SK-N-SH (cell line): ENCODE results near the gene LRGUK. TPM values are rescaled to one million over a fixed set of nuclear protein-coding genes. Genes with fewer than 3 reads are reported as not detected.

ENCODE experiments used
- CTCF ChIA-PET: fragments of 300-600, 350-600 bp; formaldehyde crosslinking; extraction: SDS; loops from one replicate; lab custom pipeline; 2021; lab: Yijun Ruan, JAX
- POLR2A ChIA-PET: fragments of 350-600 bp; sonication (Branson Sonifier 250); formaldehyde crosslinking; extraction: SDS; loops from one replicate; lab custom pipeline; 2020; ENCODE audit warnings: antibody characterized with exemption, inconsistent platforms; lab: Yijun Ruan, JAX
- DNase-seq: peaks from one replicate; pipeline ENCODE4 v3.0.0; 2012
- H2AFZ ChIP-seq: fragments of 200-600 bp; sonication (generic); 2 replicates; pipeline ENCODE4 v1.8.1; 2016; ENCODE audit warnings: antibody characterized with exemption, mild to moderate bottlenecking, low read depth
- H3F3A ChIP-seq: fragments of 200-600 bp; sonication (generic); replicated peaks from 2 replicates; pipeline ENCODE3; 2016; ENCODE audit warnings: antibody characterized with exemption, mild to moderate bottlenecking; ENCODE audit not compliant: insufficient read depth
- H3K27ac ChIP-seq, 2 experiments: fragments of 200-500 bp in 1 of 2; fragments of 200-600 bp in 1 of 2; sonication (Bioruptor generic) in 1 of 2; sonication (generic), shearing (Covaris generic) in 1 of 2; 2 replicates each; pipeline versions ENCODE4 v1.5.1 to v1.6.1; 2014 to 2016; ENCODE audit warnings: low read depth in 2 of 2, inconsistent platforms in 1 of 2, low read length in 1 of 2, mild to moderate bottlenecking in 1 of 2, mixed read lengths in 1 of 2
- H3K27me3 ChIP-seq: fragments of 200-600 bp; sonication (generic), shearing (Covaris generic); 2 replicates; pipeline ENCODE4 v1.6.1; 2016; ENCODE audit warnings: mixed run types; ENCODE audit not compliant: insufficient read depth
- H3K36me3 ChIP-seq, 2 experiments: fragments of 200-500 bp in 1 of 2; fragments of 200-600 bp in 1 of 2; sonication (Bioruptor generic) in 1 of 2; sonication (generic) in 1 of 2; replicated peaks in 1 of 2; 2 replicates each; pipeline versions ENCODE3 to v1.5.1; 2014 to 2016; ENCODE audit warnings: low read length in 1 of 2, mild to moderate bottlenecking in 1 of 2; ENCODE audit not compliant: insufficient read depth in 2 of 2, control insufficient read depth in 1 of 2
- H3K4me1 ChIP-seq, 2 experiments: fragments of 200-500 bp in 1 of 2; fragments of 200-600 bp in 1 of 2; sonication (Bioruptor generic) in 1 of 2; sonication (generic), shearing (Covaris generic) in 1 of 2; 2 replicates each; pipeline versions ENCODE4 v1.5.1 to v1.6.1; 2014 to 2016; ENCODE audit warnings: low read depth in 1 of 2, low read length in 1 of 2, mixed run types in 1 of 2; ENCODE audit not compliant: insufficient read depth in 2 of 2, control insufficient read depth in 1 of 2
- H3K4me2 ChIP-seq: fragments of 200-600 bp; sonication (generic), shearing (Covaris generic); 2 replicates; pipeline ENCODE4 v1.6.1; 2017; ENCODE audit warnings: mixed run types
- H3K4me3 ChIP-seq, 2 experiments: fragments of 200-500 bp in 1 of 2; fragments of 200-600 bp in 1 of 2; sonication (Bioruptor generic) in 1 of 2; sonication (generic), shearing (Covaris generic) in 1 of 2; 2 replicates each; pipeline versions ENCODE4 v1.5.1 to v1.8.1; 2014 to 2016; ENCODE audit warnings: low read depth in 2 of 2, inconsistent platforms in 1 of 2, low read length in 1 of 2, mild to moderate bottlenecking in 1 of 2, mixed read lengths in 1 of 2, moderate library complexity in 1 of 2
- H3K79me2 ChIP-seq: fragments of 200-600 bp; sonication (generic); 2 replicates; pipeline ENCODE4 v1.8.1; 2017; ENCODE audit warnings: mild to moderate bottlenecking; ENCODE audit not compliant: insufficient read depth
- H3K9ac ChIP-seq: fragments of 200-600 bp; sonication (generic); 2 replicates; pipeline ENCODE4 v1.6.1; 2017; ENCODE audit warnings: mixed run types
- H3K9me2 ChIP-seq: fragments of 200-600 bp; sonication (generic); 2 replicates; pipeline ENCODE4 v1.6.1; 2017; ENCODE audit warnings: mixed run types
- H3K9me3 ChIP-seq: fragments of 200-600 bp; sonication (generic); 2 replicates; pipeline ENCODE4 v1.6.1; 2017; ENCODE audit warnings: mixed run types, mild to moderate bottlenecking, moderate library complexity
- H4K20me1 ChIP-seq: fragments of 200-600 bp; sonication (generic); 2 replicates; pipeline ENCODE4 v1.6.1; 2017; ENCODE audit warnings: mild to moderate bottlenecking, mixed run types; ENCODE audit not compliant: insufficient read depth
- CHD2 ChIP-seq: fragments of 150-350 bp; IDR thresholded peaks from 2 replicates; pipeline ENCODE4 v1.6.1; 2018; ENCODE audit warnings: low read length; ENCODE audit not compliant: partially characterized antibody
- ELF1 ChIP-seq: IDR thresholded peaks from 2 replicates; pipeline ENCODE4 v1.4.0; 2012
- EP300 ChIP-seq, 2 experiments: IDR thresholded peaks; 2 replicates each; pipeline versions ENCODE4 v1.4.0 to v1.6.1; 2012; ENCODE audit warnings: borderline replicate concordance in 1 of 2, low read depth in 1 of 2, low read length in 1 of 2
- FOXM1 ChIP-seq: IDR thresholded peaks from 2 replicates; pipeline ENCODE4 v1.4.0; 2012; ENCODE audit warnings: low read depth, mild to moderate bottlenecking
- GABPA ChIP-seq: IDR thresholded peaks from 2 replicates; pipeline ENCODE4 v1.4.0; 2012; ENCODE audit warnings: low read depth, mild to moderate bottlenecking
- GATA2 ChIP-seq: sonication (generic); formaldehyde crosslinking; IDR thresholded peaks from 2 replicates; pipeline ENCODE4 v1.5.0; 2020; ENCODE audit warnings: mild to moderate bottlenecking, missing genetic modification reagents
- NRF1 ChIP-seq: IDR thresholded peaks from 2 replicates; pipeline ENCODE4 v1.6.1; 2012; ENCODE audit warnings: low read depth, mild to moderate bottlenecking, low read length
- RAD21 ChIP-seq: IDR thresholded peaks from 2 replicates; pipeline ENCODE4 v1.6.1; 2012; ENCODE audit warnings: mild to moderate bottlenecking, low read length
- RFX5 ChIP-seq: IDR thresholded peaks from 2 replicates; pipeline ENCODE4 v1.6.1; 2012; ENCODE audit warnings: mild to moderate bottlenecking, improper control_type of control experiment, low read length
- RXRA ChIP-seq: IDR thresholded peaks from 2 replicates; pipeline ENCODE4 v1.4.0; 2012; ENCODE audit warnings: low read depth, mild to moderate bottlenecking, borderline replicate concordance
- SMC3 ChIP-seq: IDR thresholded peaks from 2 replicates; pipeline ENCODE4 v1.6.1; 2012; ENCODE audit warnings: low read depth, low read length, improper control_type of control experiment
- TAF1 ChIP-seq: IDR thresholded peaks from 2 replicates; pipeline ENCODE4 v1.6.1; 2012; ENCODE audit warnings: low read depth, mild to moderate bottlenecking, low read length, moderate library complexity, borderline replicate concordance
- TEAD4 ChIP-seq: IDR thresholded peaks from 2 replicates; pipeline ENCODE4 v1.4.0; 2012; ENCODE audit warnings: mild to moderate bottlenecking, borderline replicate concordance; ENCODE audit not compliant: insufficient read depth
- YY1 ChIP-seq: IDR thresholded peaks from 2 replicates; pipeline ENCODE4 v1.4.0; 2012; ENCODE audit warnings: low read depth, mild to moderate bottlenecking
- WGBS: methylation state at CpG from one replicate; pipeline ENCODE4 v1.1.6; 2017; ENCODE audit warnings: low lambda C conversion rate; 5-methylcytosine and 5-hydroxymethylcytosine counted together
- polyA plus RNA-seq, 3 experiments: library from polyadenylated mRNA; depleted of rRNA; stranded (reverse); fragments of >200 nt; gene quantifications; 2 replicates each; pipeline ENCODE4 v1.2.3, GENCODE V29; 2012
- TF ChIP-seq, protein P1 (sequence below): fragments of 150-350 bp; IDR thresholded peaks from 2 replicates; pipeline ENCODE4 v1.6.1; 2017; ENCODE audit warnings: antibody characterized with exemption, low read length, low read depth, borderline replicate concordance
- TF ChIP-seq, protein P2 (sequence below): IDR thresholded peaks from 2 replicates; pipeline ENCODE4 v1.4.0; 2012; ENCODE audit warnings: low read depth, borderline replicate concordance
- TF ChIP-seq, protein P3 (sequence below): fragments of 200-600 bp; sonication (generic); IDR thresholded peaks from 2 replicates; pipeline ENCODE4 v1.6.1; 2017; ENCODE audit warnings: antibody characterized with exemption, mild to moderate bottlenecking, moderate library complexity
- TF ChIP-seq, protein P4 (sequence below): fragments of 150-350 bp; IDR thresholded peaks from 2 replicates; pipeline ENCODE4 v1.6.1; 2016; ENCODE audit warnings: mild to moderate bottlenecking, low read depth, low read length
- TF ChIP-seq, protein P5 (sequence below): IDR thresholded peaks from 2 replicates; pipeline ENCODE4; 2012

Gene LRGUK
- polyA plus RNA-seq, 1 of the 3 experiments (the other 2 are of a cell fraction): 1.5 TPM

DNA sequence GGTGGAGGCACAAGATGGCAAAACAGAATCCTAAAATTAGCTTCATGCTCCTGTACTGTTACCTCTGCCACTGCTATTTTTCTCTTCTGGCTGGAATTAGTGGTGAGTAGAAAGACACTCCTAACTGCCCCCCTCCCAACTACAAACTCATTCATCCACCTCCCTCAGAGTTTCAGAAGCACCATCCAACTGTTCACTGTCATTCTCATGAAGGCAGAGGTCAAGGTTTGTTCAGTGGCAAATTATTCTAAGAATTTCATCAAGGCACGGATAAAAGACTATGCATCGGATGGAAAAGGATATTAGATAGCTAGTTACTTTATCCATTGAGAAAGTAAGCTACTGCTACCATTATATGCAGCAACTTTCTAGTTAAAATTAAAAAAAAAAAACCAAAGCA, 59.7 kb downstream of the LRGUK start:
- POLR2A ChIA-PET: no interaction called here
- H3K4me1 ChIP-seq: no peaks in the 10 kb centered on the region
- TF ChIP-seq GATA2 (CRISPR knock-in tag) (no peak), NRF1 (no peak), RXRA (no peak), CHD2 (no peak), GABPA (no peak), YY1 (no peak), RFX5 (no peak), TAF1 (no peak), ELF1 (no peak), SMC3 (no peak), EP300 (IDR thresholded peaks at IDR 0.05; ENCODE audit: borderline replicate concordance in 1 of 2, low read depth in 1 of 2, low read length in 1 of 2) (no peak)
- TF ChIP-seq, protein P1, sequence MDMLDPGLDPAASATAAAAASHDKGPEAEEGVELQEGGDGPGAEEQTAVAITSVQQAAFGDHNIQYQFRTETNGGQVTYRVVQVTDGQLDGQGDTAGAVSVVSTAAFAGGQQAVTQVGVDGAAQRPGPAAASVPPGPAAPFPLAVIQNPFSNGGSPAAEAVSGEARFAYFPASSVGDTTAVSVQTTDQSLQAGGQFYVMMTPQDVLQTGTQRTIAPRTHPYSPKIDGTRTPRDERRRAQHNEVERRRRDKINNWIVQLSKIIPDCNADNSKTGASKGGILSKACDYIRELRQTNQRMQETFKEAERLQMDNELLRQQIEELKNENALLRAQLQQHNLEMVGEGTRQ: no peak
- TF ChIP-seq, protein P2, sequence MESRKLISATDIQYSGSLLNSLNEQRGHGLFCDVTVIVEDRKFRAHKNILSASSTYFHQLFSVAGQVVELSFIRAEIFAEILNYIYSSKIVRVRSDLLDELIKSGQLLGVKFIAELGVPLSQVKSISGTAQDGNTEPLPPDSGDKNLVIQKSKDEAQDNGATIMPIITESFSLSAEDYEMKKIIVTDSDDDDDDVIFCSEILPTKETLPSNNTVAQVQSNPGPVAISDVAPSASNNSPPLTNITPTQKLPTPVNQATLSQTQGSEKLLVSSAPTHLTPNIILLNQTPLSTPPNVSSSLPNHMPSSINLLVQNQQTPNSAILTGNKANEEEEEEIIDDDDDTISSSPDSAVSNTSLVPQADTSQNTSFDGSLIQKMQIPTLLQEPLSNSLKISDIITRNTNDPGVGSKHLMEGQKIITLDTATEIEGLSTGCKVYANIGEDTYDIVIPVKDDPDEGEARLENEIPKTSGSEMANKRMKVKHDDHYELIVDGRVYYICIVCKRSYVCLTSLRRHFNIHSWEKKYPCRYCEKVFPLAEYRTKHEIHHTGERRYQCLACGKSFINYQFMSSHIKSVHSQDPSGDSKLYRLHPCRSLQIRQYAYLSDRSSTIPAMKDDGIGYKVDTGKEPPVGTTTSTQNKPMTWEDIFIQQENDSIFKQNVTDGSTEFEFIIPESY: no peak
- no peaks in the 10 kb centered on the region for H3K9me2 ChIP-seq
- no peak overlapping the region for H2AFZ ChIP-seq
- 49% methylated on average over 2 of the region's 2 CpGs for WGBS
- H3F3A ChIP-seq: no peaks in the 10 kb centered on the region
- CTCF ChIA-PET: interaction anchor here (2.3 kb wide), 1 partner anchor 45 kb away, joined by 5 read pairs; no protein-coding TSS in a partner anchor
- H3K4me2 ChIP-seq: no peak overlapping the region
- H4K20me1 ChIP-seq: no peaks in the 10 kb centered on the region
- H3K9ac ChIP-seq: no peak overlapping the region
- H3K4me3 ChIP-seq: no peak overlapping the region
- no peaks in the 10 kb centered on the region for H3K36me3 ChIP-seq
- DNase-seq: no peak
- H3K27me3 ChIP-seq: no peaks in the 10 kb centered on the region
- H3K9me3 ChIP-seq: no peaks in the 10 kb centered on the region
- no peak overlapping the region for H3K27ac ChIP-seq
- no peaks in the 10 kb centered on the region for H3K79me2 ChIP-seq

DNA sequence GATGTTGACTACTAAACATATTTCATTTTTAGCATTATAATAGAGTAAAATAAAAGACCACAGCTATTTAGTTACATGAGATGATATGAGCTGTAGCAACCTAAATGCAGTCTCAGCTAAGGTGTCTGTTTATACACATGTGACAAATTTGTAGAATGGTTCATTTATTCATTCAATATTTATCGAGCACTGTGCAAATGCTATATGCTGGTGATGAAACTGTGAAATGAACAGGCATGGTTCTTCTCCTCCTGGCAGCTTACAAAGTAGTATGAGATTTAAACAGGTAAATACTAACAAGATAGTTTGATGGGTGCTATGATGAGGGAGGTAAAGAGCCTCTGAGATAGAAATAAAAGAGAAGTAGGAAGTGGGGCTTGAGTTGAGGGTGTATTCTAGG, 60.8 kb downstream of the LRGUK start:
- Histone ChIP-seq H3F3A (no peaks in the 10 kb centered on the region), H3K79me2 (no peaks in the 10 kb centered on the region), H3K9me3 (no peaks in the 10 kb centered on the region), H3K9me2 (no peaks in the 10 kb centered on the region), H2AFZ (no peak overlapping the region), H3K36me3 (no peaks in the 10 kb centered on the region), H3K9ac (no peak overlapping the region), H3K27me3 (no peaks in the 10 kb centered on the region), H3K4me1 (no peaks in the 10 kb centered on the region; a peak in 1 of 4 replicates), H3K4me2 (no peak overlapping the region), H4K20me1 (no peaks in the 10 kb centered on the region), H3K27ac (no peak overlapping the region), H3K4me3 (no peak overlapping the region)
- TF ChIP-seq, protein P3, sequence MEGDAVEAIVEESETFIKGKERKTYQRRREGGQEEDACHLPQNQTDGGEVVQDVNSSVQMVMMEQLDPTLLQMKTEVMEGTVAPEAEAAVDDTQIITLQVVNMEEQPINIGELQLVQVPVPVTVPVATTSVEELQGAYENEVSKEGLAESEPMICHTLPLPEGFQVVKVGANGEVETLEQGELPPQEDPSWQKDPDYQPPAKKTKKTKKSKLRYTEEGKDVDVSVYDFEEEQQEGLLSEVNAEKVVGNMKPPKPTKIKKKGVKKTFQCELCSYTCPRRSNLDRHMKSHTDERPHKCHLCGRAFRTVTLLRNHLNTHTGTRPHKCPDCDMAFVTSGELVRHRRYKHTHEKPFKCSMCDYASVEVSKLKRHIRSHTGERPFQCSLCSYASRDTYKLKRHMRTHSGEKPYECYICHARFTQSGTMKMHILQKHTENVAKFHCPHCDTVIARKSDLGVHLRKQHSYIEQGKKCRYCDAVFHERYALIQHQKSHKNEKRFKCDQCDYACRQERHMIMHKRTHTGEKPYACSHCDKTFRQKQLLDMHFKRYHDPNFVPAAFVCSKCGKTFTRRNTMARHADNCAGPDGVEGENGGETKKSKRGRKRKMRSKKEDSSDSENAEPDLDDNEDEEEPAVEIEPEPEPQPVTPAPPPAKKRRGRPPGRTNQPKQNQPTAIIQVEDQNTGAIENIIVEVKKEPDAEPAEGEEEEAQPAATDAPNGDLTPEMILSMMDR: no peak
- TF ChIP-seq RFX5 (no peak), TAF1 (no peak), FOXM1 (no peak), TEAD4 (no peak), SMC3 (no peak), RAD21 (no peak)
- TF ChIP-seq, protein P4, sequence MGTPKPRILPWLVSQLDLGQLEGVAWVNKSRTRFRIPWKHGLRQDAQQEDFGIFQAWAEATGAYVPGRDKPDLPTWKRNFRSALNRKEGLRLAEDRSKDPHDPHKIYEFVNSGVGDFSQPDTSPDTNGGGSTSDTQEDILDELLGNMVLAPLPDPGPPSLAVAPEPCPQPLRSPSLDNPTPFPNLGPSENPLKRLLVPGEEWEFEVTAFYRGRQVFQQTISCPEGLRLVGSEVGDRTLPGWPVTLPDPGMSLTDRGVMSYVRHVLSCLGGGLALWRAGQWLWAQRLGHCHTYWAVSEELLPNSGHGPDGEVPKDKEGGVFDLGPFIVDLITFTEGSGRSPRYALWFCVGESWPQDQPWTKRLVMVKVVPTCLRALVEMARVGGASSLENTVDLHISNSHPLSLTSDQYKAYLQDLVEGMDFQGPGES: no peak
- TF ChIP-seq, protein P5, sequence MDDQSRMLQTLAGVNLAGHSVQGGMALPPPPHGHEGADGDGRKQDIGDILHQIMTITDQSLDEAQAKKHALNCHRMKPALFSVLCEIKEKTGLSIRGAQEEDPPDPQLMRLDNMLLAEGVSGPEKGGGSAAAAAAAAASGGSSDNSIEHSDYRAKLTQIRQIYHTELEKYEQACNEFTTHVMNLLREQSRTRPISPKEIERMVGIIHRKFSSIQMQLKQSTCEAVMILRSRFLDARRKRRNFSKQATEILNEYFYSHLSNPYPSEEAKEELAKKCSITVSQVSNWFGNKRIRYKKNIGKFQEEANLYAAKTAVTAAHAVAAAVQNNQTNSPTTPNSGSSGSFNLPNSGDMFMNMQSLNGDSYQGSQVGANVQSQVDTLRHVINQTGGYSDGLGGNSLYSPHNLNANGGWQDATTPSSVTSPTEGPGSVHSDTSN: no peak
- WGBS: 51% methylated on average over 1 of the region's 1 CpG
- ChIA-PET CTCF (interaction anchor here (1.5 to 2.3 kb wide), 2 partner anchors 11 to 46 kb away, joined by 4 to 5 read pairs; no protein-coding TSS in a partner anchor), POLR2A (no interaction called here)
- DNase-seq: no peak
